ENCODE measurements around the gene SUSD2. TPM values are rescaled to one million over a fixed set of nuclear protein-coding genes. Genes with fewer than 3 reads are reported as not detected.
A peak's percentile ranks its signal among the peaks of the same experiment; 100 is the strongest.

SUSD2 gene
- total RNA-seq, 3 donors from 2014 or later, result 1.3 to 3.9 (median 3.3) TPM

GRCh38 chr22:24171822-24172221 is 9.5 kb upstream of the SUSD2 start:
- no peak for TF ChIP-seq CTCF (IDR thresholded peaks at IDR 0.05)
- no peak for ATAC-seq
- intact Hi-C loops (cut with DNase I, micrococcal nuclease), result no loop called here

GRCh38 chr22:24175160-24175808 is 6.0 kb upstream of the SUSD2 start:
- intact Hi-C loops (cut with DNase I, micrococcal nuclease), result no loop called here

More at GRCh38 chr22:24171822-24172221, 9.5 kb upstream of the SUSD2 start:
- Histone ChIP-seq H3K9me3 (no peaks in the 10 kb centered on the region), H3K36me3 (ENCODE audit: low read depth) (no peaks in the 10 kb centered on the region), H3K4me1 (ENCODE audit: low read depth) (no peaks in the 10 kb centered on the region), H3K4me3 (no peak overlapping the region)
- no peak for DNase-seq

DNA sequence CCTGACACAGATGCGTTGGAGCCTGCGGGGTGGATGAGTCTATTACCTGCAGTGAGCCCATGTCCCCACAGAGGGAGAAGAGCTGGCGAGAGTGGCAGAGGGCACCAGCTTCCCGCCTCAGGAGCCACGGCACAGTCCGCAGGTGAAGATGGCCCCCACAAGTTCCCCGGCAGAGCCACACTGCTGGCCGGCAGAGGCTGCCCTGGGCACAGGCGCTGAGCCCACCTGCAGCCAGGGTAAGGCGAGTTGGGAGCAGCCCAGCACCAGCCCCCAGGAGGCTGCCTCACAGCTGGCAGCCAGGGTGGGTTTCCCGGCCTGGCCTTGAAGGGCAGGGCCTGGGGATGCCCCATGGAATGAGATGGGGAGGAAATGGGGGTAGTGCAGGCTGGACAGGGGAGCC is 5.2 kb upstream of the SUSD2 start:
- no peak for TF ChIP-seq CTCF (IDR thresholded peaks at IDR 0.05)
- Histone ChIP-seq H3K4me1 (ENCODE audit: low read depth) (peaks cover 2% of the 10 kb centered on the region), H3K4me3 (no peak overlapping the region), H3K9me3 (no peaks in the 10 kb centered on the region), H3K36me3 (ENCODE audit: low read depth) (no peaks in the 10 kb centered on the region)
- intact Hi-C loops (cut with DNase I, micrococcal nuclease), result no loop called here
- ATAC-seq (no peak), DNase-seq (no peak)

More at GRCh38 chr22:24175160-24175808, 6.0 kb upstream of the SUSD2 start:
- Histone ChIP-seq H3K9me3 (no peaks in the 10 kb centered on the region), H3K36me3 (ENCODE audit: low read depth) (no peaks in the 10 kb centered on the region), H3K4me1 (ENCODE audit: low read depth) (no peaks in the 10 kb centered on the region), H3K4me3 (no peak overlapping the region)
- ATAC-seq, result peak; percentile 81
- peak; percentile 79 for TF ChIP-seq CTCF (IDR thresholded peaks at IDR 0.05)
- peak; percentile 76 to 85 (median 83) for DNase-seq

- no peak for TF ChIP-seq CTCF (IDR thresholded peaks at IDR 0.05)
- no peaks in the 10 kb centered on the region for H3K9me3 ChIP-seq
- intact Hi-C loops (cut with DNase I, micrococcal nuclease), result no loop called here
- H3K4me3 ChIP-seq, result no peak overlapping the region
- ATAC-seq, result no peak
- peaks cover 8% of the 10 kb centered on the region for H3K4me1 ChIP-seq (ENCODE audit: low read depth)
- no peak for DNase-seq
- H3K36me3 ChIP-seq (ENCODE audit: low read depth), result no peaks in the 10 kb centered on the region
Observed at GRCh38 chr22:24176630-24177029, 4.7 kb upstream of the SUSD2 start.

DNA sequence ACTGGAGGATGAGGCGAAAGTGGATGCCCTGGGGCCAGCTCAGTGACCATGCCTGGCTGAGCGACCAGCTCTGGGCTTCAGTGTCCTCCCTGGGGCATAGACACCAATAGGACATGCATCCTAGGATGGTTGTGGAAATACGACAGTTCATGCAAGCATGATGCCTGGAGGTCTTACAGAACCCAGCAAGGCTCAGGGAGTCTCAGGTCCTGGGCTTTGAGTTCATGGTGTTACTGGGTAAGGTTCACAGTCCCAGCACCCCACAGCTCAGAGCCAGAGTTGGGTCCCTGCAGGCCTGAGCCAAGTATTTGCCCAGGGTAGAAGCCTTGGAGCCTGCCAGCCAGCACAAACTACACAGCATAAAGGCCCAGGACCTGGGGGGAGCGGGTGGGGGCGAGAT is 4.2 kb upstream of the SUSD2 start:
- no peak overlapping the region for H3K4me3 ChIP-seq
- no peaks in the 10 kb centered on the region for H3K9me3 ChIP-seq
- ATAC-seq (no peak), DNase-seq (no peak)
- H3K4me1 ChIP-seq (ENCODE audit: low read depth), result peaks cover 12% of the 10 kb centered on the region
- intact Hi-C loops (cut with DNase I, micrococcal nuclease), result no loop called here
- H3K36me3 ChIP-seq (ENCODE audit: low read depth), result no peaks in the 10 kb centered on the region
- no peak for TF ChIP-seq CTCF (IDR thresholded peaks at IDR 0.05)
